CD4-positive, alpha-beta T cell treated with Interleukin-15 for 4 hours (primary cell): Measurements from ENCODE around the gene ZNF284.

Experiments used
- DNase-seq: peaks from one replicate; pipeline ENCODE4 v3.0.0-alpha.2; 2020; ENCODE audit warnings: low spot score

Gene ZNF284

DNA sequence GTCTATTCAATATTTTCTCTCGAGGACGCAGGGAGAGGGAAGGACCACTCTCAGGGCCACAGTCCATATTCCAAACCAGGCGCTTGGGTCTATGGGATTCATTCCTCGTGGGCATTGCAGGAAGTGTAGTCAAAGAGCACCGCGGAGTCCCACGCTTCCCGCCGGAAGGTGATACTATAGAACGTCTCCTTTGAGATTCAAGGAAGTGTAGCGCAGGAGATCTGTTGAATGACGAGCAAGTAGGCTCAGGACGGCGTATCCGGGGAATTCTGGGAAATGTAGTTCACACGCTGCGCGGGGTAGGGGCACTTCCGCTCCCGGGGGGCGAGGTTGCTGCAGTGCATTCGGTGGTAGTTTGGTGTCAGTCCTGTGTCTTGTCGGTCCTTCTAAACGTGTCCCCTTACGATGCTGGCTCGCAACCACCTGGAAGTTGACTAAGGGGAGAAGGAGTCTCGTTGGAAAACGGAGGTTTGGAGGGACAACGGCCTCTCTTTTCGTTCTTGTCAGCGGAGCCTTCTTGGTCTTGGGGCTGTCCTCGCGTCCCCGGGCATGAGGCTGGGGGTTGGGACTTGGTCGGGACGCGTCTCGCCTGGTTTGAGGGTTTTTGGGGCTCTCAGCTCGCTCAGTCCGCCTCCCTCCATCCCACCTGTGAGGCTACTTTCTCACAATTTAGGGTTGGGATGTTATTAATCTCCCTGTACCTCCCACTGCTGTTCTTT, at the start of gene ZNF284:
Gene ZNF284 (plus strand): TSS at position 336 of the 719 bp plus-strand sequence. CDS start 4,231 bp downstream, outside the sequence.
- DNase-seq, result peak; percentile 88

DNA sequence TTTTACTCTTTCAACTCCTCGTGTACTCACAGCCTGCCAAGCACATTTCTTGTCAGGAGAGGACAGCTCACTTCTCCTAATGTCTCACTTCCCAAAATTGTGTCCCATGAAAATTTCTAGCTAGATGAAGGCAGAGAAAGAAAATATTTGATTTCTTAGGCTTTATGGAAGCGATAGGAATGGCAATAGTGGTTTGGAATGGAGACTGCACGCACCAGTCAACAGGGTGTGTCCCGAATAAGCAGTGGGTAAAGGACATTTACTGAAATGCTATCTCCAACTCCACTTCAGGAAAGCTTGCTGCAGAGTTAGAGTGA, 47.1 kb upstream of the ZNF284 start:
- DNase-seq, result no peak

- peak; percentile 80 for DNase-seq
Observed at GRCh38 chr19:44025217-44025936, 46.6 kb upstream of the ZNF284 start, which contains the start of gene ZNF222. Gene ZNF222, plus strand, starts transcription at chr19:44025379. Its CDS starts 58 bp downstream, at chr19:44025437.

DNA sequence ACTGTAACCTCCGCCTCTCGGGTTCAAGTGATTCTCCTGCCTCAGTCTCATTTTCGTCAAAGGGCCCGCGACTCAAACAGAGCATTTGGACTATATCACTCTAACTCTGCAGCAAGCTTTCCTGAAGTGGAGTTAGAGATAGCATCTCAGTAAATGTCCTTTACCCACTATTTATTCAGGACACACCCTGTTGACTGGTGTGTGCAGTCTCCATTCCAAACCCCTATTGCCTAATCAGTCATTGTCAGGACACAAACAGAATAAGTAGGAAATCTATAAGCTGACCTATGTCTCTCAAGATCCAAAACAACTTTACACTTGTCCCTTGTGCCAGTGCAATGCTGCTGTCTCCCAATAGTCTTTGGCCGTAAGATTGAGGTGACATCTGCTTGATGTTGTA, 45.3 kb upstream of the ZNF284 start:
- no peak for DNase-seq

DNA sequence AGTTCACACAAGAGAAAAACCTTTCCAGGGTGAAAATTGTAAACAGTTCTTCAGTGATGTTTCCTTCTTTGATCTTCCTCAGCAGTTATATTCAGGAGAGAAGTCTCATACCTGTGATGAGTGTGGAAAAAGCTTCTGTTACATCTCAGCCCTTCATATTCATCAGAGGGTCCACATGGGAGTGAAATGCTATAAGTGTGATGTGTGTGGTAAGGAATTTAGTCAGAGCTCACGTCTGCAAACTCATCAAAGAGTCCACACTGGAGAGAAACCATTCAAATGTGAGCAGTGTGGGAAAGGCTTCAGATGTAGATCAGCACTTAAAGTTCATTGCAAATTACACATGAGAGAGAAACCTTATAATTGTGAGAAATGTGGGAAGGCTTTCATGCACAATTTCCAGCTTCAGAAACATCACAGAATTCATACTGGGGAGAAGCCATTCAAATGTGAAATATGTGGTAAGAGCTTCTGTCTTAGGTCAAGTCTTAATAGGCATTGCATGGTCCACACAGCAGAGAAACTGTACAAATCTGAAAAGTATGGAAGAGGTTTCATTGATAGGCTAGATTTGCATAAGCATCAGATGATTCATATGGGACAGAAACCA, 39.9 kb upstream of the ZNF284 start:
- no peak for DNase-seq

DNA sequence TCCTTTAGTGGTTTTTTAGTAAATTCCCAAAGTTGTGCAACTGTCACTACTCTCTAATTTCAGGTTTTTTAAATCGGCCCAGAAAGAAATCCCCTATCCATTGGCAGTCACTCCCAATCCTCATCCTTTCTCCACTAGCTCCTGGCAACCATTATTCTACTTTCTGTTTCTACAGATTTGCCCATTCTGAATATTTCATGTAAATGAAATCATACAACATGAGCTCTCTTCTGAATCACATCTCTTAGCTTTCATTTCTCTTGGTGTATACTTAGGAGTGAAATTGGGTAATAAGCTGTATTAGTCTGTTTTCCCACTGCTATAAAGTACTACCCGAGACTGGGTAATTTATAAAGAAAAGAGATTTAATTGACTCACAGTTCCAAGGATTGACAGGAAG, 29.8 kb upstream of the ZNF284 start:
- DNase-seq, result no peak

DNA sequence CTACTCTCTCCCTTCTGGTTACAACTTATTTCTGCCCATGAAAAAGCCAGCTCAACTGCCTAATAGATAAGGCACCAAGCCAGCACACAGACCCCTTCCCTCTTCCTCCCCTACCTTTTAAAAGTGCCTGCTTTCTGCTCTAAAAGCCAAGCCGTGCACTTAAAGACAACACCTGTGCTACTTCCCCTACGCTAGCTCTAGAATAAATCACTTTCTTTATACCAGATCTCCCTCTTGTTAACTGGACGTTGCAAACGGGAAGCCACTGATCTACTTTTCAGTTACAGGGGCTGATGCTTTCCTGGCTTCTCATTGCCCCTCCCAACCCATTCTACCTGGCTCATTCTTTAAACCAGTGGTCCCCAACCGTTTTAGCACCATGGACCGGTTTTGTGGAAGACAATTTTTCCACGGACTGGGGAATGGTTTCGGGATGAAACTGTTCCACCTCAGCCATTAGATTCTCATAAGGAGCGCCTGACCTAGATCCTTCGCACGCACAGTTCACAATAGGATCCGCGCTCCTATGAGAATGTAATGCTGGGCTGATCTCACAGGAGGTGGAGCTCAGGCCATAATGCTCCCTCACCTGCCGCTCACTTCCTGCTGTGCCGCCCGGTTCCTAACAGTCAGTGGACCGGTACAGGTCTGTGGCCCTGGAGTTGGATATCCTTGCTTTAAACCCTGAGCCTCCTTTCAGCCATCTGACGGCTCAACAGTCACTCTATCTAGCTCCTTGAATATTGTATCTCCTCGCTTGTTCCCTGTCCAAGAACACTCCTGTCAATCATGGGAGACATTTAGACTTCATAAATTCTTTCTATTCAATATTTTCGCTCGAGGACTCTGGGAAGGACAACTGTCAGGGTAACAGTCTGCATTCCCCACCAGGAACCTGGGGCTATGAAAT, 21.0 kb upstream of the ZNF284 start:
- no peak for DNase-seq

DNA sequence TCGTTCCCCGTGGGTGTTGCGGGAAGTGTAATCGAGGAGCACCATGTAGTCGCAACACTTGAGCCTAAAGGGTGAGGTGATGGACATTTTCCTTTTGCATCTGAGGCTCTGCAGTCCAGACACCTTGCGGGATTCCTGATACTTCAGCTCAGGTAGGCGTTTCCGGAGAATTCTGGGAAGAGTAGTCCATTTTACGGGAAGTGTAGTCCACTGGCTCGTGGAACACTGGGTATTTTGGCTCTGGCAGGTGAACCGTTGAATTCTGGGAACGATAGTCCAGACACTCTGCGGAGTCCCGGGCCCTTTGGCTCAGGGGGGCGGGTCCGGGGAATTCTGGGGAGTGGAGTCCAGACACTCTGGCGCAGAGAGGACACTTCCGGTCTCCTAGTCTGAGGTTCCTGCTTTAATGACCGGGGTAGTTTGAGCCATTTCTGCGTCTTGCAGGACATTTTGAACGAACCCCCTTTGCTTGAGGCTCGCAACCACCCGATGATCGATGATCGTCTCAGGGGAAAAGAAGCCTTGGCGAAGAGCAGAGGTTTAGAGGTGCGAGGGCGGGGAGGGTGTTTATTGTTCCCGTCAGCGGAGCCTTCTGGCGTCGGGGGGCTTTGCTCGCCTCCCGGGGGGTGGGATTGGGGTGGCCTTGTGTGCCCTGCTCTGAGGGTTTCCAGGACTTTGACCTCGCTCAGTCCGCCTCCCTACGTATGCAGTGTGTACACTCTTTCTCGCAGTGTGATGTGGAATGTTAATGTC, 20.1 kb upstream of the ZNF284 start, which contains the start of gene ZNF223:
Gene ZNF223 (plus strand): TSS at position 387 of the 753 bp plus-strand sequence. CDS start 3,141 bp downstream, outside the sequence.
- DNase-seq, result peak; percentile 78

DNA sequence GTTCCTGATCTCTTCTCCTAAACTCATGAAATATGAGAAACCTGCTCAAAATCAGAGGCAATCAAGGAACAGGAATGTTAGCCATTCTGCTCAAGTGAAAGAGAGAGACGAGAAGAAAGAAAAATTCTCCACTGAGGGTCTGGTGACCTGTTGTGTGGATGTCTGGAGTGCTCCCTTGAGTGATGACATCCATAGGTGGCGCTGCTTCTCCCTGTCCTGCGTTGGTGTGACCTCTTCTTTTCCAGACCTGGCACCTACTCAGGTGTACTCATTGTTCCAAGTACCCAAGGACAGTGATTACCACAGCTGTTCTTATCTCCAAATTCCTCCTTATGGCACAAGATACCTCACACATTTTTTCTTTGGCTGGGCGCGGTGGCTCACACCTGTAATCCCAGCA, 16.1 kb upstream of the ZNF284 start:
- no peak for DNase-seq

DNA sequence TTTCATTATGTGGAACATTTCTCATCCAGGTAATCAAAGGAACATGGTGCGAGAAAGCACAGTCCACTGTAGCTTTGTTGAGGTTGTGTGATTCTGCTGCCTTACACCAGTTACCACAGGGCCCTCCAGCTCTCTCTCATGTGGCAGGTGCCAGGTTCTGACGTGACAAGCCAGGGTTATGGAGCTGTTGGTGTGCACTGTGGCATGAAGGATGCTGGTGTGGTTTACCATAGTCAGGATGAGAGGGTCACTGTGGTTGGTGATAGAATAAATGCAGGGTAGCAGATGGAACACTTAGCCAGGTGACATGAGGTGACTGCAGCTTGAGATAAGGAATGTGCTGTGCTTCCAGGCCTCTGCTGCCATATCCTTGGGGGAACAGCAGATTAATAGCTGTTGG, 12.7 kb upstream of the ZNF284 start:
- no peak for DNase-seq

DNA sequence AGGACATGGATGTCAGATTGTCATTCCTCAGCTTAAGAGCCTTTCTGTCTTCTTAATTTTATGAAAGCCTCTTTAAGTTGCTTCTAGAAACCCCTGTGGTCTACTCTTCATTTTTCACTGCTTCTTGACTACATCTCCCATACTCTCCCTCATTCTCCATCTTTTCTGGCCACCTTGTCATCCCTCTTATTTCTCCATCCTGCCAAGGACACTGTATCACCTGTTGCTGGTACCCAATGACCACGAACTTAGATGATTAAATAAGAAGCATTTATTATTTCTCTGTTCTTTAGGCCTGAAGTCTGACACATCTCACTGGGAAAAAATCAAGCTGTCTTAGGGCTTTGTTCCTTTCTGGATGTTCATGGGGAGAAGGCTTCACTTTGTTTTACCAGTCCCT, 10.9 kb upstream of the ZNF284 start:
- DNase-seq, result no peak

- DNase-seq, result no peak
Observed at GRCh38 chr19:44066305-44066704, 5.7 kb upstream of the ZNF284 start.

- no peak for DNase-seq
Observed at GRCh38 chr19:44069415-44069814, 2.5 kb upstream of the ZNF284 start.

GRCh38 chr19:44072543-44073401, 813 bp downstream of the ZNF284 start:
- no peak for DNase-seq

- no peak for DNase-seq
Observed at GRCh38 chr19:44076325-44076724, 4.4 kb downstream of the ZNF284 start.

DNA sequence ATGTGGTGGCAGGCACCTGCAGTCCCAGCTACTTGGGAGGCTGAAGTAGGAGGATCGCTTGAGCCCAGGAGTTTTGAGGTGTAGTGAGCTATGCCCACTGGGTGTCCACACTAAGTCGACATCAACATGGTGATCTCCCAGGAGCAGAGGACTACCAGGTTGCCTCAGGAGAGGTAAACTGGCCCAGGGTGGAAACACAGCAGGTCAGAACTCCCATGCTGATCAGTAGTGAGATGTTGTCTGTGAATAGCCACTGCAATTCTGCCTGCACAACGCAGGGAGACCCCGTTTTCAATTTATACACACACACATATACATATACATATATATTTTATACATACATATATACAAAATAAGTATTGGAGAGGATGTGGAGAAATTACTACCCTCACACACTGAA, 20.1 kb downstream of the ZNF284 start:
- DNase-seq, result no peak

- DNase-seq, result peak; percentile 86
Observed at GRCh38 chr19:44093931-44094765, 22.2 kb downstream of the ZNF284 start, which contains the start of gene ZNF224. Gene ZNF224, plus strand, starts transcription at chr19:44094361. Its CDS starts 3,513 bp downstream, at chr19:44097874.

DNA sequence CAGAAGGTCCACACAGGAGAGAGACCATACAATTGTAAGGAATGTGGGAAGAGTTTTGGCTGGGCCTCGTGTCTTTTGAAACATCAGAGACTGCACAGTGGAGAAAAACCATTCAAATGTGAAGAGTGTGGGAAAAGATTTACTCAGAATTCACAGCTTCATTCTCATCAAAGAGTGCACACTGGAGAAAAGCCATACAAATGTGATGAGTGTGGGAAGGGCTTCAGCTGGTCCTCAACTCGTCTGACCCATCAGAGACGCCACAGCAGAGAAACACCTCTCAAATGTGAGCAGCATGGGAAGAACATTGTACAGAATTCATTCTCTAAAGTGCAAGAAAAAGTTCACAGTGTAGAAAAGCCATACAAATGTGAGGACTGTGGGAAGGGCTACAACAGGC, 35.8 kb downstream of the ZNF284 start:
- no peak for DNase-seq

- no peak for DNase-seq
Observed at GRCh38 chr19:44109458-44109857, 37.5 kb downstream of the ZNF284 start.
